ENCODE measurements around the gene SLC22A31. TPM values are rescaled to one million over a fixed set of nuclear protein-coding genes. Genes with fewer than 3 reads are reported as not detected.
"Not testable (repeated sequence)": the region's sequence is repeated elsewhere in the genome, so short reads cannot be mapped to it uniquely, and the experiment has no call there.

SLC22A31 gene
- not detected in 2 replicates for total RNA-seq

DNA sequence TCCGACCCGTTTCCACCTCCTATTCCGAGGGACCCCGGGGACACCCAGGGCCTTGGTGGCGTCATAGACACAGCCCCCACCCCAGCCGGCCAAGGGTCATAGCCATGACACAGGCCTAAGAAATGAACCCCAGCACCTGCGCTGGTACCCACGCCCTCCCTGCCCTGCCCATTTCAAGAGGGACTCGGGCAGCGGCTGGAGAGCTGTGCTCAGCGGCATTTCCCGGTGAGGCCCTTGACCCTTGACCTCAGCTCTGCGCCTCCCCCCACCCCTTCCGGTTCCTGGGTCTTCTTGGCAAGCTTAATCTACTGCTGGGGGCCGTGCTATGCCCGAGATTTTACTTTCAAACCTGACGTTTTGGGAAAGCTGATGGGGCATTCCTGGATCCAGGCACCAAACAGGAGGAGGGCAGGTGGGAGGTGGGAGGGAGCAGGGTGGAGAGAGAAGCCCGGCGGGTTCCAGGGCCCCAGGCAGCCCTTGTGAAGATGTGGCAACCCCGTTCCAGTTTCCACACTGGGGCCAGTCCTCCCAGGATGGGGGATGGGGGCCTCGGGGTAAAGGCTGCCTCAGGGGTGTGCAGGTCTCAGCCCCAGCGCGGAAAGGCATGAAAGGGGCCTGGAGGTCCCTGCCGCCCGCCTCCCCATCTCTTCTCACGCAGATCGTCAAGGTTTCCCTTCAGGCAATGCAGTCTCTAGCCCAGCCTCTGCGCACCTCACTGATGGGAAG lies at the start of gene SLC22A31:
SLC22A31 (minus strand) TSS at position 414 of the 726 bp plus-strand sequence; CDS start at position 378, 36 bp downstream.
- DNase-seq (ENCODE audit: low read depth), result no peak
- peak within 1 kb of the TSS; percentile 27 for H3K4me3 ChIP-seq (ENCODE audit: low read depth, low read length)
- TF ChIP-seq, protein P1, sequence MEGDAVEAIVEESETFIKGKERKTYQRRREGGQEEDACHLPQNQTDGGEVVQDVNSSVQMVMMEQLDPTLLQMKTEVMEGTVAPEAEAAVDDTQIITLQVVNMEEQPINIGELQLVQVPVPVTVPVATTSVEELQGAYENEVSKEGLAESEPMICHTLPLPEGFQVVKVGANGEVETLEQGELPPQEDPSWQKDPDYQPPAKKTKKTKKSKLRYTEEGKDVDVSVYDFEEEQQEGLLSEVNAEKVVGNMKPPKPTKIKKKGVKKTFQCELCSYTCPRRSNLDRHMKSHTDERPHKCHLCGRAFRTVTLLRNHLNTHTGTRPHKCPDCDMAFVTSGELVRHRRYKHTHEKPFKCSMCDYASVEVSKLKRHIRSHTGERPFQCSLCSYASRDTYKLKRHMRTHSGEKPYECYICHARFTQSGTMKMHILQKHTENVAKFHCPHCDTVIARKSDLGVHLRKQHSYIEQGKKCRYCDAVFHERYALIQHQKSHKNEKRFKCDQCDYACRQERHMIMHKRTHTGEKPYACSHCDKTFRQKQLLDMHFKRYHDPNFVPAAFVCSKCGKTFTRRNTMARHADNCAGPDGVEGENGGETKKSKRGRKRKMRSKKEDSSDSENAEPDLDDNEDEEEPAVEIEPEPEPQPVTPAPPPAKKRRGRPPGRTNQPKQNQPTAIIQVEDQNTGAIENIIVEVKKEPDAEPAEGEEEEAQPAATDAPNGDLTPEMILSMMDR (conservative IDR thresholded peaks at IDR 0.05; ENCODE audit: low read depth, low read length), result no peak

DNA sequence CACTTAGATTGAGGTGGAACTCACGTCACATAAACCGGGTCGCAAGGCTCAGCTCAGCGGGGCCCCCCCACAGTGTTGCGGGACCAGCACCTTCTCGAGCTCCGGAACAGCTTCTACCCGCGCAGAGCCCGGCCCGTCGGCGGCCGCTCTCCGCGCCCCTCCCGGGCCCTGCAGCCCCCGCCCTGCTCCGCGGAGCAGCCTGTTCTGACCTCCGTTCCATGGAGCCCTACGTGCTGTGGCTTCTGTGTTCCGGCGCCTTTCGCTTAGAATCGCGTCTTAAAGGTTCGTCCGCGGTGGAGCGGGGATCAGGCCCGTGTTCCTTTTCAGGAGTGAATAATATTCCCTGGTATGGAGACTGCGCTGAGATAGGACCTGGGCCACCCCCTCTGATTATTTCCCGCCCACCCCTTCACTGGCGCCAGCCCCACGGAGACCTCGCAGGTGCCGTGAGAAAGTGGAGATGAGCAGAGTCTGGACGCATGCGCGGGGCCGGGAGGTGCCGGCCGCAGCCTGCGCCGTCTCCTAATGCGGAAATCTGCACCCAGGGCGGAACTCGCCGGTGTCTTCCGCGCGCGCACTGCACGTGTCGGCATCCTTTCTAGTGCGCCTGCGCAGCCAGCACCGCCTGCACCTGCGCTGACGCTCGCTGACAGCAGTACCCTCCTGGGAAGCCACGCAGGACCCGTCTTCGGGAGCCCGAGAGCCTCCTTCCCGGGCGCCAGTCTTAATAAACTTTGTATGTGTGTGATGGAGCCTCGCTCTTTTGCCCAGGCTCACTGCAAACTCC lies 48.1 kb upstream of the SLC22A31 start:
- no peak for DNase-seq (ENCODE audit: low read depth)
- TF ChIP-seq, protein P1 (conservative IDR thresholded peaks at IDR 0.05; ENCODE audit: low read depth, low read length), result no peak
- H3K4me3 ChIP-seq (ENCODE audit: low read depth, low read length), result peak overlapping the region; percentile 50

DNA sequence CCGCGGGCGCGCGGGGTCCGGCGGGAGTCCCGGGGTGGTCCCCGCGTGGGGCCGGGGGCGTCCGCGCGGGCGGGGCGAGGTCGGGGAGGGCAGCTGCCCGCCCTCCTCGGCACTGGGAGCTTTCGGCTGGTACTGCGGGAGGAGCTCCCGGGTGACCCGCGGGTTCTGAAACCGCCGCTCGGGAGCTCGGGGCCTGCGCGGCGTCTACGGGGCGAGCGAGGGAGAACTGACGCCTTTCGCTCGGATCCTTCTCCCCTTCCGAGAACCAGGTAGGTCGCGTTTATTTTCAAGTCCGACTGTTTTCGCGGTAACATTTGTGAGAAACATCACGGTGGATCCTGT lies 47.4 kb upstream of the SLC22A31 start:
- H3K4me3 ChIP-seq (ENCODE audit: low read depth, low read length), result peak overlapping the region; percentile 50
- DNase-seq (ENCODE audit: low read depth), result not testable (repeated sequence)

DNA sequence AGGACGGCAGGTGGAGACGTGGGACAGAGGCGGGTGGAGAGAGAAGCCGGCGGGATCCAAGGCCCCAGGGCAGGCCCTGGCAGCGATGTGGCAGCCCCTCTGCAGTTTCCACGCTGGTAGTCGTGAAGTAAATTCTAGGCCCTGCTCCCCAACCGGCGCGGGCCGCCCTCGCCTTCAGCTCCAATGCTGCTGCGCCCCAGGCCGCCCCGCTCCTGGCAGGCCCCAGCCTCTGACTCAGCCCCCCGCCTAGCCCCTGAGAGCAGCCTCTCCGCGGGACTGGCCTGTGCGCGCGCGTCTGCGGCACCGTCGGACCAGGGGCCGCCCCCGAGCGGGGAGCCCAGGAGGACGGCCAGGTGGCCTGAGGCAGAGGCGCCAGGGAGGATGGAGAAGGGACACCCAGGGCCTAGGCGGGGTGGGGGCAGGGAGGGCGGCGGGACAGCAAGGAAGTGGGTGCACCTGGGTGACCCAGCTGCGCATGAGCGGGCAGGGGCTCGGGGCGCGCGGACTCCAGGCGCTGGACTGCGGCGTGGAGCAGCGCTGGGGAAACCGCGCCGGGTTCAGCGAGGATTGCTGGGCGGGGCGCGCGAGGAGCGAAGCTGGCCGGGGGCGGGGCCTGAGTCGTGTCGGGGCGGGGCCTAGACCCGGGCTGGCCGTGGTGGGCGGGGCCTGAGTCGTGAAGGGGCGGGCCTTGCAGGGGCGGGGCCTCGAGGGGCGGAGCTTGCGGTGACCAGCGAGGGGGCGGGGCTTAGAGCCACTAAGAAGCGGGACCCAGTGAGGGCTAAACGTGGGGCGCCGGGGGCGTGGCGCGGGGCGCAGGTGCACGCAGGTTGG lies 46.8 kb upstream of the SLC22A31 start:
- peak overlapping the region; percentile 60 for H3K4me3 ChIP-seq (ENCODE audit: low read depth, low read length)
- no peak for DNase-seq (ENCODE audit: low read depth)
- TF ChIP-seq, protein P1 (conservative IDR thresholded peaks at IDR 0.05; ENCODE audit: low read depth, low read length), result peak; percentile 38

DNA sequence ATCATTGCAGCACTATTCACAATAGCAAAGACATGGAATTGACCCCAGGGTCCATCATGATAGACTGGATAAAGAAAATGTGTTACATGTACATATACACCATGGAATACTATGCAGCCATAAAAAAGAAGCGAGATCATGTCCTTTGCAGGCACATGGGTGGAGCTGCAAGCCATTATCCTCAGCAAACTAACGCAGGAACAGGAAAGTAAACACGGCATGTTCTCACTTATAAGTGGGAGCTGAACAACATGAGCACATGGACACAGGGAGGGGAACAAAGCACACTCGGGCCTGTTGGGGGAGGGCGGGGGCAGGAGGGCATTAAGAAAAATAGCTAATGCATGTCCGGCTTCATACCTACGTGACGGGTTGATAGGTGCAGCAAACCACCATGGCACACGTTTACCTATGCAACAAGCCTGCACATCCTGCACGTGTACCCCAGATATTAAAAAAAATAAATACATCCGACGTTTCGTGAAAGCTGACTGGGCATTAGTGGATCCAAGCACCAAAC lies 46.1 kb upstream of the SLC22A31 start:
- DNase-seq (ENCODE audit: low read depth), result no peak
- TF ChIP-seq, protein P1 (conservative IDR thresholded peaks at IDR 0.05; ENCODE audit: low read depth, low read length), result no peak
- peak overlapping the region; percentile 60 for H3K4me3 ChIP-seq (ENCODE audit: low read depth, low read length)

DNA sequence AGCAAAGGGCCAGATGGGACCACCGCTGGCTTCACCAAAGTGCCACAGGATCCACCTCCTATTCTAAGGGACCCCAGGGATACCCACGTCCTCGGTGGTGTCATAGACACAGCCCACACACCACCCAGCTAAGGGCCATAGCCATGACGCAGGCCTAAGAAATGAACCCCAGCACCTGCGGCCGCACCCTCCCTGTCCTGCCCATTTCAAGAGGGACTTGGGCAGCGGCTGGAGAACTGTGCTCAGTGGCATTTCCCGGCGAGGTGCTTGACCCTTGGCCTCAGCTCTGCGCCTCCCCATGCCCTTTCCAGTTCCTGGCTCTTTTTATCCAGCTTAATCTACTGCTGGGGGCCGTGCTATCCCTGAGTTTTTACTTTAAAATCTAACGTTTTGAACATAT lies 44.4 kb upstream of the SLC22A31 start:
- no peak overlapping the region for H3K4me3 ChIP-seq (ENCODE audit: low read depth, low read length)
- TF ChIP-seq, protein P1 (conservative IDR thresholded peaks at IDR 0.05; ENCODE audit: low read depth, low read length), result no peak
- DNase-seq (ENCODE audit: low read depth), result no peak

DNA sequence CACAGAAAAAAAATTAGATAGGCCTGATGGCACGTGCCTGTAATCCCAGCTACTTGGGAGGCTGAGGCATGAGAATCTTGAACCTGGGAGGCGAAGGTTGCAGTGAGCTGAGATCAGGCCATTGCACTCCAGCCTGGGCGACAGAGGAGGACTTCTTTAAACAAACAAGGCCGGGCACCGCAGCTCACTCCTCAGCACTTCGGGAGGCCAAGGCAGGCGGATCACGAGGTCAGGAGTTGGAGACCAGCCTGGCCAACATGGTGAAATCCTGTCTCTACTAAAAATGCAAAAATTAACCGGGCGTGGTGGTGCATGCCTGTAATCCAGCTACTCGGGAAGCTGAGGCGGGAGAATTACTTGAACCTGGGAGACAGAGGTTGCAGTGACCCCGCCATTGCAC lies 43.9 kb upstream of the SLC22A31 start:
- not testable (repeated sequence) for H3K4me3 ChIP-seq (ENCODE audit: low read depth, low read length); DNase-seq (ENCODE audit: low read depth)
